Spleen (tissue), 11 donors: Measurements from ENCODE around the gene CEMIP. TPM values are rescaled to one million over a fixed set of nuclear protein-coding genes. Genes with fewer than 3 reads are reported as not detected.
"Not testable (repeated sequence)": the region's sequence is repeated elsewhere in the genome, so short reads cannot be mapped to it uniquely, and the experiment has no call there.

Experiments
- DNase-seq: peaks from one replicate; pipeline ENCODE4 v3.0.0-alpha.2; 2020
- H3K27ac ChIP-seq, 8 donors: fragments of 200-600 bp; sonication (generic) in 7 of 8; 1 replicate in 4 of 8; 2 replicates in 4 of 8; pipeline versions ENCODE4 v1.5.0 to v1.8.0; 2016 to 2021; ENCODE audit warnings: inconsistent platforms in 4 of 8, mild to moderate bottlenecking in 4 of 8, moderate library complexity in 1 of 8
- H3K27me3 ChIP-seq, 7 donors: fragments of 200-600 bp; sonication (generic) in 6 of 7; replicated peaks in 1 of 7; 1 replicate in 4 of 7; 2 replicates in 3 of 7; pipeline versions ENCODE4 v1.5.0 to v1.8.0; 2016 to 2021; ENCODE audit warnings: inconsistent platforms in 3 of 7, mild to moderate bottlenecking in 1 of 7
- H3K36me3 ChIP-seq, 6 donors: fragments of 200-600 bp; sonication (generic) in 5 of 6; 1 replicate in 4 of 6; 2 replicates in 2 of 6; pipeline versions ENCODE4 v1.5.0 to v1.8.0; 2016 to 2021; ENCODE audit warnings: inconsistent platforms in 2 of 6
- H3K4me1 ChIP-seq, 6 donors: fragments of 200-600 bp; sonication (generic) in 5 of 6; 1 replicate in 3 of 6; 2 replicates in 3 of 6; pipeline versions ENCODE4 v1.5.0 to v1.8.0; 2016 to 2021; ENCODE audit warnings: inconsistent platforms in 3 of 6
- H3K4me3 ChIP-seq, 8 donors: fragments of 200-600 bp; sonication (generic) in 7 of 8; 1 replicate in 4 of 8; 2 replicates in 4 of 8; pipeline versions ENCODE4 v1.5.0 to v1.8.0; 2016 to 2021; ENCODE audit warnings: inconsistent platforms in 4 of 8, mild to moderate bottlenecking in 4 of 8, moderate library complexity in 2 of 8
- H3K9me3 ChIP-seq, 8 donors: fragments of 200-600 bp; sonication (generic) in 7 of 8; 1 replicate in 4 of 8; 2 replicates in 4 of 8; pipeline versions ENCODE4 v1.5.0 to v1.8.0; 2016 to 2021; ENCODE audit warnings: inconsistent platforms in 4 of 8
- POLR2A ChIP-seq, 3 donors: fragments of 450-650 bp; IDR thresholded peaks; one replicate each; pipeline ENCODE4 v1.5.1; 2017; ENCODE audit warnings: antibody characterized with exemption in 3 of 3, mild to moderate bottlenecking in 1 of 3
- POLR2AphosphoS5 ChIP-seq, 3 donors: sonication (generic); formaldehyde crosslinking; IDR thresholded peaks; one replicate each; pipeline ENCODE4 v1.5.1; 2017; ENCODE audit warnings: antibody characterized with exemption in 3 of 3
- WGBS, 5 donors: extraction: QIAGEN DNeasy Blood & Tissue Kit in 3 of 5; methylation state at CpG; one replicate each; pipeline versions ENCODE4 v1.1.5 to v1.1.7; 2013 to 2018; 5-methylcytosine and 5-hydroxymethylcytosine counted together
- intact Hi-C: fragments of 100-400 bp; cut with DNase I; formaldehyde crosslinking; loops from one replicate; pipeline ENCODE4 v1.15.0; 2023; ENCODE audit warnings: low total_unique reads
- polyA plus RNA-seq, 3 donors: library from polyadenylated mRNA; stranded (reverse); fragments of 200-250 nt; gene quantifications; one replicate each; pipeline ENCODE4 v1.2.1, GENCODE V29; 2013
- total RNA-seq, 7 donors: library from RNA; depleted of rRNA in 3 of 7; stranded (reverse); fragments of >200 nt in 3 of 7; fragmentation: NEBNext Ultra II Directional in 4 of 7; extraction: Animal tissue kit (Norgen Biotek cat#: 25700) in 4 of 7; gene quantifications; one replicate each; pipeline versions ENCODE4 v1.1.0 to v1.2.1, GENCODE V29; 2016 to 2021
- TF ChIP-seq, protein P1 (sequence below), 11 experiments: fragments of 200-600 bp in 7 of 11; fragments of 450-650 bp in 4 of 11; sonication (generic) in 4 of 11; IDR thresholded peaks in 8 of 11; conservative IDR thresholded peaks in 3 of 11; 1 replicate in 7 of 11; 2 replicates in 4 of 11; pipeline versions ENCODE4 v1.4.0 to v1.8.0; 2016 to 2021; ENCODE audit warnings: antibody characterized with exemption in 11 of 11, inconsistent platforms in 4 of 11, mild to moderate bottlenecking in 1 of 11
- donor health status: healthy with polysubstance abuse.
- donor health status: DM: no; HTN: no; CAD: no; lungs with moderate emphysema.
- donor health status: DM: no; HTN: no; CAD: no.
- donor health status: Bipolar disorder and iron deficiency.
- donor health status: healthy.
- donor health status: DM: no; HTN: no; CAD: no.
- donor health status: DM: yes; HTN: yes; CAD: no.

The CEMIP gene
- total and polyA plus RNA-seq, 10 donors = 0.20 to 3.0 (median 1.0) TPM; not detected in 1

DNA sequence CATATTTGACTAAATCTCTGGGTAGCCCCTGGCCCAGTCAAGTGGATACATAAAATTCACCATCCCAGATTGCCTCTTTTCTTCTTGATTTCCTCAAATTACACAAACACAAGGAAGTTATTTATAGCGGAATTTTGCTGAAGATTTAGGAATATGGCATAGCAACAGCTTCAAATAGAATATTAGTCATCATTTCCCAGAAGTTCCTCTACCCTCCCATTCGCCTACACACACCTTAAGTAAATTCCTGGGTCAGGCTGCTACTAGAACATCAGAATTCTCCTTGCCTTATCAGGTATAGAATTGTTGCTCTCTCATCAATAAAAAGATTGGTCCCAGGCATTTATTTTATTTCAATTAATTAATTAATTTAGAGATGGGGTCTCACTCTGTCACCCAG is 178.8 kb downstream of the CEMIP start:
- no peaks in the 10 kb centered on the region for H3K27me3 ChIP-seq
- TF ChIP-seq, protein P1, sequence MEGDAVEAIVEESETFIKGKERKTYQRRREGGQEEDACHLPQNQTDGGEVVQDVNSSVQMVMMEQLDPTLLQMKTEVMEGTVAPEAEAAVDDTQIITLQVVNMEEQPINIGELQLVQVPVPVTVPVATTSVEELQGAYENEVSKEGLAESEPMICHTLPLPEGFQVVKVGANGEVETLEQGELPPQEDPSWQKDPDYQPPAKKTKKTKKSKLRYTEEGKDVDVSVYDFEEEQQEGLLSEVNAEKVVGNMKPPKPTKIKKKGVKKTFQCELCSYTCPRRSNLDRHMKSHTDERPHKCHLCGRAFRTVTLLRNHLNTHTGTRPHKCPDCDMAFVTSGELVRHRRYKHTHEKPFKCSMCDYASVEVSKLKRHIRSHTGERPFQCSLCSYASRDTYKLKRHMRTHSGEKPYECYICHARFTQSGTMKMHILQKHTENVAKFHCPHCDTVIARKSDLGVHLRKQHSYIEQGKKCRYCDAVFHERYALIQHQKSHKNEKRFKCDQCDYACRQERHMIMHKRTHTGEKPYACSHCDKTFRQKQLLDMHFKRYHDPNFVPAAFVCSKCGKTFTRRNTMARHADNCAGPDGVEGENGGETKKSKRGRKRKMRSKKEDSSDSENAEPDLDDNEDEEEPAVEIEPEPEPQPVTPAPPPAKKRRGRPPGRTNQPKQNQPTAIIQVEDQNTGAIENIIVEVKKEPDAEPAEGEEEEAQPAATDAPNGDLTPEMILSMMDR (IDR thresholded peaks at IDR 0.05 in 8 of 11, conservative IDR thresholded peaks at IDR 0.05 in 3 of 11) = no peak
- no peak for TF ChIP-seq POLR2AphosphoS5 (IDR thresholded peaks at IDR 0.05)
- no peak for TF ChIP-seq POLR2A (IDR thresholded peaks at IDR 0.05)

DNA sequence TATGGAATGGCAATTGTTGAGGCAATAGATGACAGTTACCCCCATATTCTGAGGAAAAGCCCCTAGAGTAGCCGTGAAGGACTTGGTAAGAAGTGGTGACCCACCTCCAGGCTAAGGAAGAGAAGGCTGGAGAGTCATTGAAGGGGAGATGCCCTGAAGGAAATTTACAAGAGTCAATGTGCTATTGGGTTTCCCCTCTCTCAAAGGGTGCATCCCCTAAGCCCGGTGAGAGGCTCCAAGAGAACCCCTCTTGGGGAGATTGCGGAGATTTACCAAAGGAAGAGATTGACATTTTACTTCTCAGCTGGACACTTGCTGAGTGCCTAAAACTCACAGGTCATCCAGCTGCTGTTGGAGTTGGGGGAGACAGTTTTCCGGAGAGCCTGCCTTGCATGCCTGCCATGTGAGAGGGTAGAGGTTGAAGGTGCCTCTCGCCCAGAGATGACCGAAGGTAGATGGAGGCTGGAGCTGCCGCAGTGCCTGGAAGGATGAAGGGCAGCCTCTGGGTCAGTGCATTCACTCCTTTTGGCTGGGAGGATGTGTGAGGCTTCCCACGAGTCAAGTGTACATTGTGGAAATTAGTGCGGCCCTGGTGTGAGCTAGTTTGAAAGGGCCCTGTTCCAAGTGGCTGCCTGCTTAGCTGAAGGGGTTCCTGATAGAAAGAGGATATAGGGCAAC is 179.8 kb downstream of the CEMIP start:
- TF ChIP-seq, protein P1 (IDR thresholded peaks at IDR 0.05 in 8 of 11, conservative IDR thresholded peaks at IDR 0.05 in 3 of 11) = no peak
- TF ChIP-seq POLR2A (IDR thresholded peaks at IDR 0.05) = no peak
- no peak for TF ChIP-seq POLR2AphosphoS5 (IDR thresholded peaks at IDR 0.05)
- Histone ChIP-seq H3K36me3 (peaks cover 0 to 63% (median 10%) of the 10 kb centered on the region in 6 donors), H3K27me3 (no peaks in the 10 kb centered on the region), H3K27ac (no peak overlapping the region), H3K9me3 (no peaks in the 10 kb centered on the region), H3K4me1 (no peaks in the 10 kb centered on the region), H3K4me3 (no peak overlapping the region)
- intact Hi-C loops = no loop called here
- WGBS, 5 donors = 92 to 98% (median 97%) methylated on average over 9 of the region's 9 CpGs
- no peak for DNase-seq

More for the DNA sequence above, 178.8 kb downstream of the CEMIP start:
- H3K4me3 ChIP-seq = no peak overlapping the region
- DNase-seq = no peak
- intact Hi-C loops = no loop called here
- H3K4me1 ChIP-seq = no peaks in the 10 kb centered on the region
- 91 to 95% (median 93%) methylated on average over 2 of the region's 2 CpGs for WGBS, 5 donors
- H3K27ac ChIP-seq = no peak overlapping the region
- H3K9me3 ChIP-seq = no peaks in the 10 kb centered on the region
- H3K36me3 ChIP-seq = peaks cover 0 to 66% (median 11%) of the 10 kb centered on the region in 6 donors

DNA sequence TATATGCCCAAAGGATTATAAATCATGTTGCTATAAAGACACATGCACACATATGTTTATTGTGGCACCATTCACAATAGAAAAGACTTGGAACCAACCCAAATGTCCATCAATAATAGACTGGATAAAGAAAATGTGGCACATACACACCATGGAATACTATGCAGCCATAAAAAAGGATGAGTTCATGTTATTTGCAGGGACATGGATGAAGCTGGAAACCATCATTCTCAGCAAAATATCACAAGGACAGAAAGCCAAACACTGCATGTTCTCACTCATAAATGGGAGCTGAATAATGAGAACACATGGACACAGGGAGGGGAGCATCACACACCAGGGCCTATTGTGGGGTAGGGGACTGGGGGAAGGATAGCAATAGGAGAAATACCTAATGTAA is 186.3 kb downstream of the CEMIP start:
- intact Hi-C loops = loop anchor here (5.0 kb wide), 1 partner anchor 513 kb away; no protein-coding TSS in a partner anchor
- not testable (repeated sequence) for H3K4me3 ChIP-seq, DNase-seq, H3K4me1 ChIP-seq, H3K27me3 ChIP-seq, H3K27ac ChIP-seq
- Histone ChIP-seq H3K36me3 (peaks cover 0 to 72% (median 14%) of the 10 kb centered on the region in 6 donors), H3K9me3 (peaks cover 0 to 17% (median 8%) of the 10 kb centered on the region in 8 donors)

DNA sequence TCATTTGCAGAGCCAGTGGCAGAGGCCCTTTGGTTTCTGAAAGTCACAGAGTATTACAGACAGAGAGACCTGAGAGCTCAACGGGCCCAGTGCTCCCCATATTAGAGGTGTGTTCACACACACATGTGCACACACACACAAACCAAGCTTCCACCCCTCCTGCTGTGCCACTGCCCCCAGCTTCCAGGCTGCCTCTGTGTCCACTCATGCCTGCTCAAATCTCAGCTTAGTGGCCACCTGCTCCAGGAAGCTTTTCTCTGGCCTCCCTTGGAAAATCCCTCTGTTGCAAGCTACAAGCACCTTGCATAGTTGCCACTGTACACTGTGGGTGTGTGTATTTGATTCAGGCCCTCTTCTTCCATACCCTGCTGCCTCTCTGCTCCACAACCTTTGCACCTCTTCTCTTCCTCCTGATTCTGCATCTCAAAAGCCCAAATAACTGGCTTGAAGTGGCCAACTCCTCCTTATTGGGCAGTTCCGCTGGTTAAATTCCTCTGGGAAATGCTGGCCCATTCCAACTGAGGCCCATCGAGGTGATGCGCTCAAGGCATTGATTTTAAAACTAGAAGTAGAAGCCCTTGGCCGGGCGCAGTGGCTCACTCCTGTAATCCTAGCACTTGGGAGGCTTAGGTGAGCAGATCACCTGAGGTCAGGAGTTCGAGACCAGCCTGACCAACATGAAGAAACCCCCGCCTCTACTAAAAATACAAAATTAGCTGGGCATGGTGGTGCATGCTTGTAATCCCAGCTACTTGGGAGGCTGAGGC is 187.4 kb downstream of the CEMIP start:
- intact Hi-C loops = loop anchor here (5.0 kb wide), 1 partner anchor 514 kb away; no protein-coding TSS in a partner anchor
- TF ChIP-seq, protein P1 (IDR thresholded peaks at IDR 0.05 in 8 of 11, conservative IDR thresholded peaks at IDR 0.05 in 3 of 11) = no peak
- TF ChIP-seq POLR2AphosphoS5 (IDR thresholded peaks at IDR 0.05) (no peak), POLR2A (IDR thresholded peaks at IDR 0.05) (no peak)
- WGBS, 5 donors = 94 to 96% (median 96%) methylated on average over 8 of the region's 8 CpGs
- Histone ChIP-seq H3K27ac (no peak overlapping the region), H3K36me3 (peaks cover 0 to 60% (median 12%) of the 10 kb centered on the region in 6 donors), H3K9me3 (peaks cover 0 to 17% (median 8%) of the 10 kb centered on the region in 8 donors), H3K4me1 (peaks cover 0 to 8% (median 3%) of the 10 kb centered on the region in 6 donors), H3K4me3 (no peak overlapping the region), H3K27me3 (no peaks in the 10 kb centered on the region)
- no peak for DNase-seq
